Embryonic facial prominence (tissue), 1 donor: Measurements from ENCODE around the gene NIPBL.
"Not testable (repeated sequence)": the region's sequence is repeated elsewhere in the genome, so short reads cannot be mapped to it uniquely, and the experiment has no call there.

Experiments used
- DNase-seq: peaks from one replicate; pipeline ENCODE4 v3.0.0-alpha.2; 2016; ENCODE audit errors: extremely low spot score

Gene NIPBL, protein sequence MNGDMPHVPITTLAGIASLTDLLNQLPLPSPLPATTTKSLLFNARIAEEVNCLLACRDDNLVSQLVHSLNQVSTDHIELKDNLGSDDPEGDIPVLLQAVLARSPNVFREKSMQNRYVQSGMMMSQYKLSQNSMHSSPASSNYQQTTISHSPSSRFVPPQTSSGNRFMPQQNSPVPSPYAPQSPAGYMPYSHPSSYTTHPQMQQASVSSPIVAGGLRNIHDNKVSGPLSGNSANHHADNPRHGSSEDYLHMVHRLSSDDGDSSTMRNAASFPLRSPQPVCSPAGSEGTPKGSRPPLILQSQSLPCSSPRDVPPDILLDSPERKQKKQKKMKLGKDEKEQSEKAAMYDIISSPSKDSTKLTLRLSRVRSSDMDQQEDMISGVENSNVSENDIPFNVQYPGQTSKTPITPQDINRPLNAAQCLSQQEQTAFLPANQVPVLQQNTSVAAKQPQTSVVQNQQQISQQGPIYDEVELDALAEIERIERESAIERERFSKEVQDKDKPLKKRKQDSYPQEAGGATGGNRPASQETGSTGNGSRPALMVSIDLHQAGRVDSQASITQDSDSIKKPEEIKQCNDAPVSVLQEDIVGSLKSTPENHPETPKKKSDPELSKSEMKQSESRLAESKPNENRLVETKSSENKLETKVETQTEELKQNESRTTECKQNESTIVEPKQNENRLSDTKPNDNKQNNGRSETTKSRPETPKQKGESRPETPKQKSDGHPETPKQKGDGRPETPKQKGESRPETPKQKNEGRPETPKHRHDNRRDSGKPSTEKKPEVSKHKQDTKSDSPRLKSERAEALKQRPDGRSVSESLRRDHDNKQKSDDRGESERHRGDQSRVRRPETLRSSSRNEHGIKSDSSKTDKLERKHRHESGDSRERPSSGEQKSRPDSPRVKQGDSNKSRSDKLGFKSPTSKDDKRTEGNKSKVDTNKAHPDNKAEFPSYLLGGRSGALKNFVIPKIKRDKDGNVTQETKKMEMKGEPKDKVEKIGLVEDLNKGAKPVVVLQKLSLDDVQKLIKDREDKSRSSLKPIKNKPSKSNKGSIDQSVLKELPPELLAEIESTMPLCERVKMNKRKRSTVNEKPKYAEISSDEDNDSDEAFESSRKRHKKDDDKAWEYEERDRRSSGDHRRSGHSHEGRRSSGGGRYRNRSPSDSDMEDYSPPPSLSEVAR (N-terminal part only)

DNA sequence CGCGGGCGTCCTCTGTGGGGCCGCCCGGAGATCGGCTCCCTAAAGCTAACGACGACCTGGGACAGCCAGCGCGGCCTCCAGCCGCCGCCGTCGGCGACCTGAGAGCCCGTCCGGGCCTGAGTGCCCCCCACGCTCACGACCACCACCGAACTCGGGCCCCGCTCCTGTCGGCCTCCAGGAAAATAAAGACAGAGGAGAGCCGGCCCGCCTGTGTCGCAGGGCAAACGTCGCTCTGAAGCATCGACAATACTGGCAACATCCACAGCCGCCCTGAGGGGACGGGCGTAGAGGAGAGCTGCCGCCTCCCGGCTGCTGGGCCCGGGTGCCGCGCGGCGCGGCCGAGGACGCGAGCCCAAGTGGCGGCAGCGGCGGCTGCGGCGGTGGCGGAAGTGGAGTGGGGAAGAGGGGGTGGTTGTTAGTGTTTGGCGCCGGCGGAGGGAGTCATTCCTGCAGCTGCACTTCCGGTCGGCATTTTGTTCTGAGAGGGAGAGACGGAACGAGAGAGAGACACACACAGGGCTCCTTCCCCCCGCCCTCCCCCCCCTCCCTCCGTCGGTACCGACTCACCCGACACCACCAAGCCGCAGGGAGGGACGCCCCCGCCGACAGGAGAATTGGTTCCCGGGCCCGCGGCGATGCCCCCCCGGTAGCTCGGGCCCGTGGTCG, at the start of gene NIPBL:
NIPBL (plus strand) TSS at position 471 of the 666 bp plus-strand sequence. CDS start 76,928 bp downstream, outside the sequence.
- DNase-seq, result peak; percentile 94

DNA sequence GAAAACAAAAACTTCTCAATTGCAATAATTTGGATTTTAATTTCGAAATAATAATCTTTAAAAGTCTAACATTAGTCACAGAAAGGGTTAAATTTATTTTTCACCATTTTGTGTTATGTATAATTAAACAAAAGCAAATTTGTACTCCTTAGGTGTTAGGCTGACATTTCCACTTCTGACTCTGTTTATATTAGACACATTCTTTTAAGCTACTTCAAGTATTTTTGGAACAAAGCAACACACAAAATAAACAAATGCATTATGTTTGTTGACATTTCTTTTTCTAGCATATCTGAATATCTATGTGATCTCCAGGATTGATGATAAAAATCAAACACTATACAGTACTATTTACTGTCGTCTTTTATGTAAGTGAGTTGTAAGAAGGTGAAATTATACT, 44.3 kb upstream of the NIPBL start:
- no peak for DNase-seq

DNA sequence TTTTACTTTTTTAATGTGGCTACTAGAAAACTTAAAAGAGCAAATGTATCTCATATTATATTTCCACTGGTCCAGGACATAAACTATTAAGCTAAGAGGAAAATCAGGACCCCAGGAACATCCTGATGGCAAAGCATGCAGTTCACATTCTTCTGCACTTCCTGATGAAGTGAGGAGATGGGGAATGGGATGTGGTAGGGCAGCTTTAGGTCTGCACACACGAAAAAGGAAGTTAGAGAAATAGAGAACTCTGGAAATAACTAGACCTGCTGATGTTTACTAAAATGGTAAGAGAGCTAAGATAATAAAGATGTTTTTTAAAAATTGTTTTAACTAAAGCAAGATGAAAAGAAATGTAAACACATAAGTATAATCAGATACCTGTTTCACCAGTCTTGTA, 39.7 kb upstream of the NIPBL start:
- DNase-seq, result no peak

DNA sequence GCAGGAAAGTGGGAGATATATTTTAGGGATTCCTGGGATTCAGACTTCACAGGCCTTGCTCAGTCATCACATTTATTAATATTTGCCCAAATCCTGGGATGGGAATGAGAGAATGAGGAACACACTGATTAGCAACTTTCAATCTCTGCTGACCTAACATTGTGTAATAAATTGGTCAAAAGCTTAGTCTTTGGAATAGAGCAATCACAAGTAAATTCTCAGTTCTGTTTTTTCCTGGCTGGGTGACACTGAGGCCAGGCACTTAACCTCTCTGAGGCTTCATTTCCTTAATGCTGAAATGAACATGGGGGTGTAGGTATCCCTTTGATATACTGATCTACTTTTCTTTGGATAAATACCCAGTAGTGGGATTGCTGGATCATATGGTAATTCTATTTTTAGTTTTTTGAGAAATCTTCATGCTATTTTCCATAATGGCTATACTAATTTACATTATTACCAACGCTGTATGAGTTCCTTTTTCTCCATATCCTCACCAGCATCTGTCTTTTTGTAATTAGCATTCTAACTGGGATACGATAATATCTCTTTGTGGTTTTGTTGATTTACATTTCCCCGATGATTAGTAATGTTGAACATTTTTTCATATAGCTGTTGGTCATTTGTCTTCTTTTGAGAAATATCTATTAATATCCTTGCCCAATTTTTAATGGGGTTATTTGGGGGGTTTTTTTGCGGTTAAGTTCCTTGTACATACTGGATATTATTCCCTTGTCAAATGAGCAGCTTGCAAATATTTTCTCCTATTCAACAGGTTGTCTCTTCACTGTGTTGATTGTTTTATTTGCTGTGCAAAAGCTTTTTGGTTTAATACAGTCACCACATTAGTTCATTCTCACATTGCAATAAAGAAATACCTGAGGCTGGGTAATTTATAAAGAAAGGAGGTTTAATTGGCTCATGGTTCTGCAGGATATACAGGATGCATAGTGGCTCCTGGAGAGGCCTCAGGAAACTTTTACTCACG, 36.8 kb upstream of the NIPBL start:
- no peak for DNase-seq

DNA sequence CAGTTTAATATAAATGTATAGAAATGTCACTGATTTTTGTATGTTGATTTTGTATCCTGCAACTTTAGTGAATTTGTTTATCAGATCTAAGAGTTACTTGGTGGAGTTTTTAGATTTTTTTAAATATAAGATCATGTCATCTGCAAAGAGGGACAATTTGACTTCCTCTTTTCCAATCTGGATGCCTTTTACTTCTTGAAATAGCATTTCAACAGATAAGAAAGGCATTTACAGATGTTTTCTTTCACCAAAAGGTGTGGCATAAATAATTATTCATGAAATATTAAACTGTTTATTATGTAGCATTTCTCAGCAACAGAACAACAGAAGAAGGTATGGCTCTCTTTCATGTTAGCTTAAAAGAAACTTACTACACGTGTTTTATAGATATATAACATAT, 34.9 kb upstream of the NIPBL start:
- DNase-seq, result no peak

DNA sequence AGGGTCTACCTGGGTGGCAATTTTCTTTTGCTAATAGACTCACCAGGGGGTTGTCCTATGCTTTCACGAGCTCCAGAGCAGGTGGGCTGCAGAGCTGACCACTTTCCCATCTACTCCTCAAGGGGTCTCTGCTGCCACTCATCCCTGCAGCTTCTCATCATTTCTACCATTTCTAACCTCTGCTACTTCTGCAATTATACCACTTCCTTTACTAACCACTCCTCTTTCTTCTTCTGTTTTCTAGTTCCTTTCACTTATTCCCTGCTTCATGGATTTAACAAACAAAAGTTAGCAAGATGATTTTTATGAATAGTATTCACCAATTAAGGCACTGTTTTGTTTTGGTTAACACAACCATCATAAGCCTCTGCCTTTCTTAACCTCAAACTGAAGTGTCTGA, 34.5 kb upstream of the NIPBL start:
- no peak for DNase-seq

DNA sequence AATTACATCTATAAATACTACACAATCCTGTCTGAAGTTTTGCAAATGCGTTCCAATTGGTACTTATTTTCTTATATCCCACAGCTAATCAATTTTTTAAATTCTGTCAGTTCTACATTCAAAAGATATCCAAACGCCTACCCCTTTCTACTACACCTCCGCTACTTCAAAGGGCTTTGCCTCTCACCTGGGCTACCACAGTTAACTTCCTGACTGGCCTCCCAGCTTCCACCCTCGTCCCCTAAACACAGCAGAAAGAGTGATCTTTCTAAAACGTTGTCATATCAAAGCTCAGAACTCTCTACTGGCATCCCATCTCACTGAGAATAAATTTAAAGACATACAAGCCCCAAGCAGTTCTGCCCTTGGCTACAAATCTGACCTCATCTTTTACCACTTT, 32.3 kb upstream of the NIPBL start:
- no peak for DNase-seq

DNA sequence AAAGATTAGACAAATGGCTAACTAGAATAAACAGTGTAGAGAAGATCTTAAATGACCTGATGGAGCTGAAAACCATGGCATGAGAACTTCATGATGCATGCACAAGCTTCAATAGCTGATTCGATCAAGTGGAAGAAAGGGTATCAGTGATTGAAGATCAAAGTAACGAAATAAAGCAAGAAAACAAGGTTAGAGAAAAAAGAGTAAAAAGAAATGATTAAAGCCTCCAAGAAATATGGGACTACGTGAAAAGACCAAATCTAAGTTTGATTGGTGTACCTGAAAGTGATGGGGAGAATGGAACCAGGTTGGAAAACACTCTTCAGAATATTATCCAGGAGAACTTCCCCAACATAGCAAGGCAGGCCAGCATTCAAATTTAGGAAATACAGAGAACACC, 28.0 kb upstream of the NIPBL start:
- not testable (repeated sequence) for DNase-seq

DNA sequence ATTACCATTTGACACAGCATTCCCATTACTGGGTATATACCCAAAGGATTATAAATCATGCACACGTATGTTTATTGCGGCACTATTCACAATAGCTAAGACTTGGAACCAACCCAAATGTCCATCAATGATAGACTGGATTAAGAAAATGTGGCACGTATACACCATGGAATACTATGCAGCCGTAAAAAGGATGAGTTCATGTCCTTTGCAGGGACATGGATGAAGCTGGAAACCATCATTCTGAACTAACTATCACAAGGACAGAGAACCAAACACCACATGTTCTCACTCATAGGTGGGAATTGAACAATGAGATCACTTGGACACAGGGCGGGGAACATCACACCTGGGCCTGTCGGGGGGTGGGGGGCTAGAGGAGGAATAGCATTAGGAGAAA, 23.7 kb upstream of the NIPBL start:
- DNase-seq, result not testable (repeated sequence)

DNA sequence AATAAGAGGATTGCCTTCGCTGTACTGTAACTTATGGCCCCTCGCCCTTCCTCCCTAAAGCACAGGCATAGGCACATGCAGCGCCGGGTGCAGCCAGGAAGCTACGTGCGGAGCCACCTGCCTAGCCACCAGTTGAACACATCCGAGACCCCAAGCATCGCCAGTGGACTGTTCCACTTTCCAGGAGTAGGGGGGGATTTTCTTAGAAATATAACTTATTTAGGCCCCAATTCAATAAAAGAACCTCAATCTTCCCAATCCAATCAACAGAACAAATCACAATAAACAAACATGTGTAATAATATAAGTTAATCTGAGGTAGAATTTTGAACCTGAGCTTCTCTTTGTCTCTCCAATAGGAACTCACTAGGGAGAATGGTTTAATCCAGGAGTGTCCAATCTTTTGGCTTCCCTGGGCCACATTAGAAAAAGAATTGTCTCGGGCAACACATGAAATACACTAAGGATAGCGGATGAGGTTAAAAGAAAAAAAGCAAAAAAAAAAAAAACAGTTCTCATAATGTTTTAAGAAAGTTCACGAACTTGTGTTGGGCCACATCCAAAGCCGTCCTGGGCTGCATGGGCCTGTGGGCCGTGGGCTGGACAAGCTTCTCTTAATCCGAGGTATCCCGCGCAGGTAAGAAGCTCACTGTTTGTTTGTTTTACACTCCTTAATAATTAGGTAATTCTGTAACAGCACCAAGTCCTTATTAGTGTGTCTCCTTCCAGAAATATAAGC, 22.0 kb upstream of the NIPBL start:
- DNase-seq, result no peak

DNA sequence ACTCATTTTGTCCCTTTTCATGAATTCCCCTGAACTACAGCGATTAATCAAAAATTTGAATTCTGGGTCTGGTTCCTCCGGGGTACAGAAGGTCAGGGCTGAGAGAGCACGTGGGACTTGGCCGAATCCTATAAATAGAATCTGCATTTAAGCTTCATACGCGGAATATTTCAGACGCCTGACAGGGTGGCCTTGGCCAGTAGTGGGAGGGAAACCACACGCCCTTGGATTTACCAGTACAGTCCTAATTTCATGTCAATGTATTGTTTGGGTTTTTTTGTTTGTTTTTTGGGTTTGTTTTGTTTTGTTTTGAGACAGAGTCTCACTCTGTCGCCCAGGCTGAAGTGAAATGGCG, 21.5 kb upstream of the NIPBL start:
- DNase-seq, result no peak

DNA sequence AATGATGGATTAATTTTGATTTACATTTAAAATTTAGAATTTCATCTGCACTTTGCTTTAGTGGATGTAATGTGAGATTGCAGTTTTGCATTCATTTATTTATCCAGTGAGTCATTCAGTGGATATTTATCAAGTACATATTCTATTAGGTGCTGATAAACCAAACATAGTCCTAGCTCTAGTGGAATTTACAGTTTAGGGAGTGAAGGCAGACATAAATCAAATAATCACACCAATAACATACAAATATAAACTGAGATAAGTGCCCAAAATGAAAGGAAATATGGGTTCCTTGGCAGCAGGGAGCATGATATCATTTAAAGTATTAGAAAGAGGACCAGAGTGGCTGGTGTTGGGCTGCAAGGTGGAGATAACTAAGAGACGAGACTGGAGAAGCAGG, 14.7 kb upstream of the NIPBL start:
- no peak for DNase-seq

DNA sequence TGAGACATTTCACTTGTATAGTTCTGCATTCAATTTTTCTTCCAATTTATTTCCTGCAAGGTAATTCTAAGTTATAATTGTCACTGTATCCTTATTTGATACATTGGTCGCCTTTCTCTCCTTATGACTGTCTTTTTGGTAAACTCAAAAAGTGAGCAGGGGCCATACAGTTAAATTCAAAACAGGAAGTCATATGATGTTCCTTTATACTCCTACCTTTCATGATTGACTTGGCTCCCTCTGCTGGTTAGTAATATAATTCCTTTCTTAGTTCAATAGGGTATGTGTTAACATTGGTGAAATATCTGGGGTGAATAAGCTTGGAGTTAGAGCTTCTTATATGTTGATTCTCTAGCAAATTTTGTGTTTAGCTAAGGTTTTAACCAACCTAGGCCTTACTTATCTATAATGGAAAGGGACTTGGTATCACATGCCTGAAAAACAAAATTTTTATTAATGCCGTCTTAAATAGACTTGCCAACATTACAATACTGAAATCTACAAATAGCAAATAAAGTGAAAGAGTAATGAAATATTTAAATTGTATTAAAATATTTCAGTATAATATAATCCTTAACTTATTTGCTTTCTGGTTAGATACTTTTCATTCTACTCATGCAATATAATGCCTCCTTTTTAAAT, 6.0 kb upstream of the NIPBL start:
- peak; percentile 66 for DNase-seq

DNA sequence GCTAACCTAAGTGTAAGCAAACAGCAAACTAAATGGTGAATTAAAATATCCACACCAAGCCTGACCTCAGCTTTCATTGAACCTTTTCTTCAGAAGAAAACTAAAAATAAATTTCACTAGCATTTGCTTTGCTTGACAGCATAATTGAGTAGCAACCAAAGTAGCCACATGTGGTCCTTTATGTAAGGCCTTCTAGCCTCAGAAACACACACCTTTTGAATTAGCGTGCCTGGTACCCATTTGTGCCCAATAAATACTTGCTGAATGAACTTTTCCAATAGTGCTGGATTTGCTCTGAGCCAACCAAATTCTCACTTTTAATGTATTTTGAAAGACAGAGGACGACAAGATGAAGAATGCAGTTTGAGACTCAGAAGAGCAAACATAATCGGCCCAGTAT, 2.1 kb upstream of the NIPBL start:
- no peak for DNase-seq

DNA sequence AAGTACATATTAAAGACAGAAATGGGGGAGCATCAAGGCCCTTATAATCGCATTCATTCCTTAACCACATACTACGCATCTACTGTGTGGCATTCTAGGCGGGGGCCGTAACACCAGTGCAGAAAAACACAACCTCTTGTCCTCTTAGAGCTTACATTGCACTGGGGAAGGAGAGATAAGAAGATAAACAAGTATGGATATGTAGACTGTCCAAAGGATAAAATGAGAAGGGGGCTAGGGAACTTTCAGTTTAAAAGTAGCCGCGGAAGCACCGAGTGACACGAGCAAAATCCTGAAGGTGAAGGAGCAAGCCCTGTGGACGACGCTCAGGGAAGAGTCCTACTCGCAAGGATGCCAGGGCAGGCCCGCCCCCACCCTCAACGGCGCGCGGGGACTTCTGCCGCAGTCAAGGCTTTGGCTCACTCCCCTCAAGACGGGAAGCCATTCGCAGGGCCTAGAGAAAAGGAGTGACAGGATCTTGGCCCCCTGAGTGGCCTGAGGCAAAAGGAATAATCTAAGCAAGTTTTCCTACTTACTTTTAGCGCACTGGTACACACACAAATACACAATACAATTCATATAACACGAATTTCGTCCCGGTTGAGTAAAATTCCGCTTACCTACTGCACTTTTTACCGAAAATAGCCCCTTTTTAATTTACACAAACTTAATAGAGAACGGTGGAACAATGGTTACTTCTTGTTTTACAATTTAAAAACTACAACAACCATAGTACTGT, 1.3 kb upstream of the NIPBL start:
- no peak for DNase-seq

DNA sequence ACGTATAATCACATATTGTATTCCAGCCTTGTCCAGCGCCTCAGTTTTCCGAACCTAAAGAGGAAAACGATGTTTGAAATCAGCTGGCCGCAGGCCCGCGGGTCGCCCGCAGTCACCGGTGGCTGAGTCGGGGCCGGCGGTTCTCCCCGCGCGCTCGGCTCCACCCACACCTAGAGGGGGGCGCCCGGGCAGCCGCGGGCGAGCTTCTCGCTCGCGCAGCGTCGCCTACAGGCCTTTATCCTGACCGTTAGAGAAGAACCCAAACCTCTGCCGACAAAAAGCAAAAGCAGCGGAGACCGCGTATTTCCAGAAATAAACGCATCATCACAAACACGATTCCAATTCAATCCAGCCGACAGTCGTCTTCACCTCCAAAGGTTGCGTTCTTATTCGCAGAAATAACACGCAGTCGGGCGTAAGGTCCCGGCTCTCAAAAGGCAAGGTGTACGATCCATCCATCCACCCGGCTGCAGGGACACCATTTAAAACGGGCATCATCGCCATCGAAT, 725 bp upstream of the NIPBL start:
- peak; percentile 64 for DNase-seq

DNA sequence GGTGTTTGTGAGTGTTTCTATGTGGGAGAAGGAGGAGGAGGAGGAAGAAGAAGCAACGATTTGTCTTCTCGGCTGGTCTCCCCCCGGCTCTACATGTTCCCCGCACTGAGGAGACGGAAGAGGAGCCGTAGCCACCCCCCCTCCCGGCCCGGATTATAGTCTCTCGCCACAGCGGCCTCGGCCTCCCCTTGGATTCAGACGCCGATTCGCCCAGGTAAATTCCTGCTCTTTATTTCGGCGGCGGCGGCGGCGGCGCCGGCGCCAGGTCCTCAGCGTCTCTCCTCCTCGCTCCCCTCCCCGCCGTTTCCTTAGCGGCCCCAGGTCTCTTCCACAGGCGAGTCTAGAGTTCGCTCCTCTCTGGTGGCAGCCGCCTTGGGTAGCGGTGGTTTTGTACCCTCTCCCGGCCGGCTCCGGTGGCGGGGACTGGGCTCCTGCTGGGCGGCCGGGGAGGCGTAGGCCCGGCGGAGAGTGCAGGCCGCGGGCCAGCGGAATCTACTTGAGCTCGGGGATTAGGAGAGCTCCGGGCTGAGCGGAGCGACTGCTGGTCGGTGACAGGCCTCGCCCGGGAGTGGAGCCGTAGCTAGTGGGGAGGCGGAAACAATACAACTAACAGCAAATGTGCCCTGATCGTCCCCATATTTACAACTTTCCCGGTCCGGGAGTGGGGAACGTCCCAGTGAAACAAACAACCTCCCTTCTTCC, 547 bp downstream of the NIPBL start:
- DNase-seq, result peak; percentile 45
